Fibroblast of skin of right biceps (primary cell): ENCODE measurements around the gene WDHD1.
"Not testable (repeated sequence)": the region's sequence is repeated elsewhere in the genome, so short reads cannot be mapped to it uniquely, and the experiment has no call there.

ENCODE experiments used
- DNase-seq: peaks from one replicate; pipeline ENCODE4 v3.0.0-alpha.2; 2013

Gene WDHD1

GRCh38 chr14:54946500-54946899, 80.4 kb downstream of the WDHD1 start:
- DNase-seq: no peak

- DNase-seq: no peak
Observed at GRCh38 chr14:54944737-54945391, 82.0 kb downstream of the WDHD1 start.

- DNase-seq: no peak
Observed at GRCh38 chr14:54942913-54943312, 84.0 kb downstream of the WDHD1 start.

GRCh38 chr14:54936816-54937215, 90.1 kb downstream of the WDHD1 start:
- no peak for DNase-seq

GRCh38 chr14:54935958-54936357, 90.9 kb downstream of the WDHD1 start:
- peak; percentile 48 for DNase-seq

GRCh38 chr14:54935100-54935499, 91.8 kb downstream of the WDHD1 start:
- DNase-seq: no peak

- DNase-seq: no peak
Observed at GRCh38 chr14:54933006-54933405, 93.9 kb downstream of the WDHD1 start.

- DNase-seq: no peak
Observed at GRCh38 chr14:54931598-54932340, 95.1 kb downstream of the WDHD1 start.

GRCh38 chr14:54931101-54931500, 95.8 kb downstream of the WDHD1 start:
- DNase-seq: no peak

GRCh38 chr14:54929556-54929955, 97.3 kb downstream of the WDHD1 start:
- DNase-seq: no peak

GRCh38 chr14:54928216-54928615, 98.7 kb downstream of the WDHD1 start:
- DNase-seq: no peak

- DNase-seq: no peak
Observed at GRCh38 chr14:54927551-54927950, 99.3 kb downstream of the WDHD1 start.

- DNase-seq: not testable (repeated sequence)
Observed at GRCh38 chr14:54926570-54926969, 100.3 kb downstream of the WDHD1 start.

GRCh38 chr14:54922598-54922997, 104.3 kb downstream of the WDHD1 start:
- DNase-seq: no peak

GRCh38 chr14:54920052-54920451, 106.8 kb downstream of the WDHD1 start:
- no peak for DNase-seq

GRCh38 chr14:54919330-54919729, 107.6 kb downstream of the WDHD1 start:
- DNase-seq: no peak

GRCh38 chr14:54918427-54918826, 108.5 kb downstream of the WDHD1 start:
- no peak for DNase-seq

GRCh38 chr14:54916101-54916500, 110.8 kb downstream of the WDHD1 start:
- DNase-seq: no peak

GRCh38 chr14:54909817-54910558, 116.9 kb downstream of the WDHD1 start:
- no peak for DNase-seq

GRCh38 chr14:54908973-54909372, 117.9 kb downstream of the WDHD1 start:
- DNase-seq: not testable (repeated sequence)

GRCh38 chr14:54908190-54908589, 118.7 kb downstream of the WDHD1 start:
- DNase-seq: no peak

GRCh38 chr14:54906075-54906474, 120.8 kb downstream of the WDHD1 start:
- DNase-seq: no peak

GRCh38 chr14:54902521-54903420, 124.1 kb downstream of the WDHD1 start, which contains the start of gene GCH1:
GCH1 (minus strand) TSS chr14:54902826; CDS start chr14:54902663, 163 bp downstream.
- DNase-seq: peak; percentile 46
